Kasumi-1 (cell line): ENCODE data around the gene HTR3B.

Experiments
- DNase-seq, 2 experiments: peaks; one replicate each; lab custom pipeline; 2025; lab: John Stamatoyannopoulos, UW

HTR3B gene

GRCh38 chr11:113991718-113992458 is 87.3 kb downstream of the HTR3B start:
- DNase-seq = no peak

- no peak for DNase-seq
Measured at GRCh38 chr11:113992459-113993110, 88.0 kb downstream of the HTR3B start.

- peak in 1 of 2 experiments; percentile 19 for DNase-seq
Measured at GRCh38 chr11:113994077-113994954, 89.7 kb downstream of the HTR3B start.
